BLaER1 (cell line): Measurements from ENCODE around the gene SAFB2.

ENCODE experiments used
- H3K27ac ChIP-seq: shearing (Covaris generic); formaldehyde crosslinking; 2 replicates; pipeline ENCODE4 v1.8.1; 2022
- H3K27me3 ChIP-seq: shearing (Covaris generic); formaldehyde crosslinking; 2 replicates; pipeline ENCODE4 v1.8.1; 2022
- H3K36me3 ChIP-seq: shearing (Covaris generic); formaldehyde crosslinking; 2 replicates; pipeline ENCODE4 v1.8.1; 2022
- H3K4me1 ChIP-seq: shearing (Covaris generic); formaldehyde crosslinking; 2 replicates; pipeline ENCODE4 v1.8.1; 2022
- H3K4me2 ChIP-seq: shearing (Covaris generic); formaldehyde crosslinking; 2 replicates; pipeline ENCODE4 v1.8.1; 2022
- H3K4me3 ChIP-seq: shearing (Covaris generic); formaldehyde crosslinking; 2 replicates; pipeline ENCODE4 v1.8.1; 2022
- H3K9ac ChIP-seq: shearing (Covaris generic); formaldehyde crosslinking; 2 replicates; pipeline ENCODE4 v1.8.1; 2022
- H3K9me3 ChIP-seq: shearing (Covaris generic); formaldehyde crosslinking; 2 replicates; pipeline ENCODE4 v1.8.1; 2022
- H4K20me1 ChIP-seq: shearing (Covaris generic); formaldehyde crosslinking; 2 replicates; pipeline ENCODE4 v1.8.1; 2022
- Cebpa-rat ChIP-seq: shearing (Covaris generic); IDR thresholded peaks from 2 replicates; pipeline ENCODE4 v1.8.1; 2022

The SAFB2 gene

GRCh38 chr19:5637971-5638370, 15.4 kb upstream of the SAFB2 start:
- Histone ChIP-seq H3K9me3 (no peaks in the 10 kb centered on the region), H4K20me1 (peaks cover 100% of the 10 kb centered on the region), H3K9ac (no peak overlapping the region), H3K27ac (no peak overlapping the region), H3K4me3 (no peak overlapping the region), H3K4me1 (no peaks in the 10 kb centered on the region), H3K36me3 (peaks cover 95% of the 10 kb centered on the region), H3K4me2 (no peak overlapping the region), H3K27me3 (no peaks in the 10 kb centered on the region)
- no peak for TF ChIP-seq Cebpa-rat

GRCh38 chr19:5635427-5635826, 12.9 kb upstream of the SAFB2 start:
- no peak for TF ChIP-seq Cebpa-rat
- H3K27ac ChIP-seq = no peak overlapping the region
- no peak overlapping the region for H3K9ac ChIP-seq
- no peaks in the 10 kb centered on the region for H3K27me3 ChIP-seq
- no peaks in the 10 kb centered on the region for H3K9me3 ChIP-seq
- H3K36me3 ChIP-seq = peaks cover 95% of the 10 kb centered on the region
- H3K4me2 ChIP-seq = no peak overlapping the region
- H3K4me3 ChIP-seq = no peak overlapping the region
- no peaks in the 10 kb centered on the region; the same call in 1 of the 2 replicates for H3K4me1 ChIP-seq
- H4K20me1 ChIP-seq = peaks cover 100% of the 10 kb centered on the region

DNA sequence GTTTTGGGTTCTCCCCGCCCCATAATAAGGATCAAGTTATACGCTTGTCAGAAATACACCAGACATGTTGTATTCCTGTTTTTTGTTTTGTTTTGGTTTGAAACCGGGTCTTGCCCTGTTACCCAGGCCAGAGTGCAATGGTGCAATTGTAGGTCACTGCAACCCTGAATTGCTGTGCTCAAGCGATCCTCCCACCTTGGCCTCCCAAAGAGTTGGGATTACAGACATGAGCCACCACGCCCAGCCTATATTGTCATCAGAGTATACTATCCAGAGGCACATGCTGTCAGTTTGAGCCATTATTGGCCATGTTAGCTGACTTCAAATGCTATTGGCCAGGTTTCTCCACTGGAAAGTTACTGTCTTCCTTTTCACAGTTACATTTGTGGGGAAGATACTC, 10.1 kb upstream of the SAFB2 start:
- no peak overlapping the region for H3K4me3 ChIP-seq
- no peaks in the 10 kb centered on the region for H3K27me3 ChIP-seq
- H4K20me1 ChIP-seq = peaks cover 100% of the 10 kb centered on the region
- H3K36me3 ChIP-seq = peaks cover 95% of the 10 kb centered on the region
- TF ChIP-seq Cebpa-rat = no peak
- H3K27ac ChIP-seq = no peak overlapping the region
- H3K9me3 ChIP-seq = no peaks in the 10 kb centered on the region
- no peak overlapping the region for H3K9ac ChIP-seq
- H3K4me1 ChIP-seq = peaks cover 17% of the 10 kb centered on the region
- H3K4me2 ChIP-seq = no peak overlapping the region

- no peaks in the 10 kb centered on the region for H3K9me3 ChIP-seq
- H3K9ac ChIP-seq = no peak overlapping the region
- no peak for TF ChIP-seq Cebpa-rat
- H3K27me3 ChIP-seq = no peaks in the 10 kb centered on the region
- H4K20me1 ChIP-seq = peaks cover 100% of the 10 kb centered on the region
- no peak overlapping the region for H3K4me2 ChIP-seq
- H3K4me3 ChIP-seq = no peak overlapping the region
- peaks cover 22% of the 10 kb centered on the region for H3K4me1 ChIP-seq
- no peak overlapping the region for H3K27ac ChIP-seq
- peaks cover 95% of the 10 kb centered on the region for H3K36me3 ChIP-seq
Measured at GRCh38 chr19:5632241-5632612, 9.7 kb upstream of the SAFB2 start.

GRCh38 chr19:5631567-5632240, 9.1 kb upstream of the SAFB2 start:
- no peaks in the 10 kb centered on the region for H3K9me3 ChIP-seq
- no peak overlapping the region for H3K9ac ChIP-seq
- peaks cover 95% of the 10 kb centered on the region for H3K36me3 ChIP-seq
- no peak for TF ChIP-seq Cebpa-rat
- H3K4me3 ChIP-seq = no peak overlapping the region
- H3K4me2 ChIP-seq = no peak overlapping the region
- H3K27me3 ChIP-seq = no peaks in the 10 kb centered on the region
- H3K4me1 ChIP-seq = peaks cover 27% of the 10 kb centered on the region
- H3K27ac ChIP-seq = no peak overlapping the region
- H4K20me1 ChIP-seq = peaks cover 100% of the 10 kb centered on the region

DNA sequence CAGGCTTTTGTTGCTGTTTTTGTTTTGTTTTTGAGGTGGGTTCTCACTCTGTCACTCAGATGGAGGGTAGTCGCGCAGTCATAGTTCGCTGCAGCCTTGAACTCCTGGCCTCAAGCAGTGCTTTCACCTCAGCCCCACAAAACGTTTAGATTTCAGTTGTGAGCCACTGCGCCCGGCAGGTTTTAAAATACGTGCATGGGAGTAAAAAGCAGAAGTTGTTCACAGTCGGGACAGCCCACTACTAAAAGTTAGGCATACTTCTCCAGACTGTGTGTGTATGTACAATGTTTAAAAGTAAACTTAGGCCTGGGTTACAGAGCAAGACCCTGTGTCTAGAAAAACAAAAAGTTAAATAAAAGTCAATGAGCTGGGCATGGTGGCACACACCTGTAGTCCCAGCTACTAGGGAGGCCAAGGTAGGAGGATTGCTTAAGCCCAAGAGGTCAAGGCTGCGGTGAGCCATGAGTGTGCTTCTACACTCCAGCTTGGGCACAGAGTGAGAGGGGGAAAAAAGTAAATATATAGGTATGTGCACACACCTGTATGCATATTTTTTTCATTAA, 6.4 kb upstream of the SAFB2 start:
- Histone ChIP-seq H4K20me1 (peaks cover 100% of the 10 kb centered on the region), H3K4me1 (peaks cover 49% of the 10 kb centered on the region), H3K27ac (peak overlapping the region; percentile 21; the same call in 1 of the 2 replicates), H3K9ac (peak overlapping the region; percentile 52), H3K4me3 (no peak overlapping the region), H3K4me2 (peak overlapping the region; percentile 97), H3K9me3 (no peaks in the 10 kb centered on the region), H3K27me3 (no peaks in the 10 kb centered on the region), H3K36me3 (peaks cover 93% of the 10 kb centered on the region)
- no peak for TF ChIP-seq Cebpa-rat

DNA sequence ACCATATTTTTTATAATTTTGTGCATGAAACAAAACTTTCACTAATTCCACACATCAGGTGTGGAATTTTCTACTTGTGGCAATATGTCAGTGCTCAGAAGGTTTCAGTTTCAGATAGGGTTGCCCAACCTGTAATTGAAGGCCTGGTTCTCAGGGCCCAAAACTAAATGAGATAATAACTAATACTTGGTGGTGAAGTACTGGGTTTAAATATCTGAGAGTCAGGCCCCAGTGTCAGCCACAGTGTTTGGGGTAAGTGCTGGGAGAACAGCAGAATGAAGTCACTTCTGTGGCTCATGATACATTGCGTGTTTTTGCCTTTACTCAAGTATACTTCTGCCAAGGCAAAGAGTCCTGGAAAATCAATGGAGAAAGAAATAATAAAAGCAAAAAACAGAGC, 5.9 kb upstream of the SAFB2 start:
- H3K27me3 ChIP-seq = no peaks in the 10 kb centered on the region
- peaks cover 49% of the 10 kb centered on the region for H3K4me1 ChIP-seq
- H3K9me3 ChIP-seq = no peaks in the 10 kb centered on the region
- peak overlapping the region; percentile 52 for H3K9ac ChIP-seq
- H3K4me2 ChIP-seq = peak overlapping the region; percentile 97
- H3K4me3 ChIP-seq = no peak overlapping the region
- no peak for TF ChIP-seq Cebpa-rat
- H3K27ac ChIP-seq = 0 out of 2 replicates have a peak overlapping the region, but pooled peaks have one; percentile 21
- peaks cover 100% of the 10 kb centered on the region for H4K20me1 ChIP-seq
- H3K36me3 ChIP-seq = peaks cover 89% of the 10 kb centered on the region

DNA sequence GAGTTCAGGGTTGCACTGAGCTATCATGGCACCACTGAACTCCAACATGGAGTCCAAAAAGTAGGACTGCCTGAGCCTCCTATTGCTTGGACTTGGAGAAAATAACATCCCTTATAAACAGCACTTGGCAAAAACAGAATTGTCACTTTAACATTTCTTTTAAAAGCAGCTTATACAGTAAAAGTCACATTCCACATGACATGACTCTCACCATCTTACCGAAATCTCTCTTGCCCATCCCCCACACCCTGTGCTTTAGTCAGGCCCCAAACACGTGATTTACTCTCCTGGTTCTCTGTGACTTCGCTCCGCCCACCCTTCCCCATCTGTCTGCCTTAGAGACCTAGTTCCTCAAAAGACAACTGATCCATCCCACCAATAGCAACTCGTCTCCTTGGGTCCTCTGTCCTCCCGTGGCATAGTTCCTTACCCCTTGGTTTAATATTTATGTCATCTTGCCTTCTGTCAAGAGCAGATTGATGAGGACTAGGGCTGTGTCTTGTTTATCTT, 4.9 kb upstream of the SAFB2 start:
- Histone ChIP-seq H3K27me3 (no peaks in the 10 kb centered on the region), H3K27ac (no peak overlapping the region), H3K4me2 (peak overlapping the region; percentile 97), H4K20me1 (peaks cover 92% of the 10 kb centered on the region), H3K9me3 (no peaks in the 10 kb centered on the region), H3K36me3 (peaks cover 79% of the 10 kb centered on the region), H3K4me1 (peaks cover 49% of the 10 kb centered on the region), H3K9ac (no peak overlapping the region; the same call in 1 of the 2 replicates), H3K4me3 (no peak overlapping the region)
- no peak for TF ChIP-seq Cebpa-rat

DNA sequence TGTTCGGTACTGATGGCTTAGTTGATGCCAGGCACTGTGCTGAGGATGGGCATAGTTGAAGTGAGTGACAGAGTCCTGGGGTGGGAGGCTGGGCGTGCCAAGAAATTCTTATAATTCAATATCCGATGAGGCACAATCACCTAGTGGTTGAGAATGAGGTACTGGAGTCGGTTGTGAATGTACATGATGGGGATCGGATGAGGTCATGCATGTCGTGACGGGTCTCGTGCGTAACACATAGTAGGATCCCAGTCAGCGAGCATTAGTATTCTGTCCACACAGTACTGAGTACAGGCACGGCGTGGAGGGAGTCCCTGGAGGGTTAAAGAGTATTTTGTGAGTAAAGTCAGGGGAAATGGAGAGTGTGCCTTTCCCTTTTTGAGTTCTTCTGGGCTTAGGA, 3.1 kb upstream of the SAFB2 start:
- Histone ChIP-seq H4K20me1 (peaks cover 91% of the 10 kb centered on the region), H3K36me3 (peaks cover 69% of the 10 kb centered on the region), H3K4me3 (peak overlapping the region; percentile 95; the same call in 1 of the 2 replicates), H3K4me2 (peak overlapping the region; percentile 97), H3K4me1 (peaks cover 60% of the 10 kb centered on the region), H3K27ac (no peak overlapping the region; the same call in 1 of the 2 replicates), H3K9me3 (no peaks in the 10 kb centered on the region), H3K9ac (peak overlapping the region; percentile 99), H3K27me3 (no peaks in the 10 kb centered on the region)
- TF ChIP-seq Cebpa-rat = no peak

- Histone ChIP-seq H4K20me1 (peaks cover 91% of the 10 kb centered on the region), H3K4me3 (peak overlapping the region; percentile 95), H3K9me3 (no peaks in the 10 kb centered on the region), H3K36me3 (peaks cover 69% of the 10 kb centered on the region), H3K27ac (peak overlapping the region; percentile 99), H3K27me3 (no peaks in the 10 kb centered on the region), H3K4me1 (peaks cover 66% of the 10 kb centered on the region), H3K9ac (peak overlapping the region; percentile 99), H3K4me2 (peak overlapping the region; percentile 97)
- no peak for TF ChIP-seq Cebpa-rat
Measured at GRCh38 chr19:5624741-5625278, 2.2 kb upstream of the SAFB2 start.
